ENCODE results near the gene TTLL11.

The TTLL11 gene

GRCh38 chr9:121950441-121950840, 142.7 kb downstream of the TTLL11 start:
- H3K27me3 Mint-ChIP-seq, result no peaks in the 10 kb centered on the region
- no peaks in the 10 kb centered on the region for H3K9me3 Mint-ChIP-seq
- H3K4me3 Mint-ChIP-seq, result no peak overlapping the region
- peaks cover 17% of the 10 kb centered on the region for H3K4me1 Mint-ChIP-seq
- no peak overlapping the region for H3K27ac Mint-ChIP-seq
- no peak for ATAC-seq
- no peaks in the 10 kb centered on the region for H3K36me3 Mint-ChIP-seq

DNA sequence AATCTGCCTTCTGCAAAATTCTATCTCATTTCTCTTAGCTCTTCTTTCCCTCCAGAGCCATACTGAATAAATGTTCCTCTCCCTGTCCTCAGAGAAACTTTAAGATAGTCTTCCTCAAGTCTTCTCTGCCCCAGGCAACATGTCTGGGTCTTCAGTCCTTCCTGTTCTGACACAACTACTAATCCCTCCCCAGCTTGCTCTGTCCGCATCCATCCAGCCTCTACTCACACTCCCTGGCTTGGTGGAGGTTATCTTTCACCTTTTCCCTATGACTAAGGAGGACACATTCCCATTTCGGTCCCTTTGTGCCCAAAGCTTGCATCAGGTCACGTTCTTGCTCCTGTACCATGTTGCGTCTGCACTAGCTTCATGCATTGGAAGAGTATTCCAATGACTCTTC, 143.3 kb downstream of the TTLL11 start:
- Mint-ChIP-seq H3K27me3 (no peaks in the 10 kb centered on the region), H3K9me3 (no peaks in the 10 kb centered on the region), H3K27ac (no peak overlapping the region), H3K4me3 (no peak overlapping the region), H3K36me3 (no peaks in the 10 kb centered on the region), H3K4me1 (peaks cover 20% of the 10 kb centered on the region)
- ATAC-seq, result no peak

DNA sequence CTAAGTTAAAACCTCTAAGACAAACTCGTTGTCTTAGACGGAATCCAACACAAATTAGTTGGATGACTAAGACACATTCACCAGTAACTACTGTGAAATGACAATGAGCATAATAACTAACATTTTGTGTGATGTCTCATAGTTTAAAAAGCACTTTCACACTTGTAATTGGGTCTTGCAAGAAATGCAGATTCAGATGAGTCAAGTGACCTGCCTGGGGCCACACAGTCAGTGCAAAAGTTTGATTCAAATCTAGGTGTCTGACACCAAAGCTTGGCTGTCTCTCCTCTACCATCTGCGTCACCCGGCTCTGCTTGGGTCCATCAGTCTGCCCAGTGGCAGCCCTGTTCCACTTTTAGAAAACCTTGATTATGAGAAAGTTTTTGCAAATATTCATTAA, 143.7 kb downstream of the TTLL11 start:
- no peak overlapping the region for H3K27ac Mint-ChIP-seq
- peaks cover 20% of the 10 kb centered on the region for H3K4me1 Mint-ChIP-seq
- H3K36me3 Mint-ChIP-seq, result no peaks in the 10 kb centered on the region
- ATAC-seq, result no peak
- no peaks in the 10 kb centered on the region for H3K9me3 Mint-ChIP-seq
- no peak overlapping the region for H3K4me3 Mint-ChIP-seq
- H3K27me3 Mint-ChIP-seq, result no peaks in the 10 kb centered on the region

DNA sequence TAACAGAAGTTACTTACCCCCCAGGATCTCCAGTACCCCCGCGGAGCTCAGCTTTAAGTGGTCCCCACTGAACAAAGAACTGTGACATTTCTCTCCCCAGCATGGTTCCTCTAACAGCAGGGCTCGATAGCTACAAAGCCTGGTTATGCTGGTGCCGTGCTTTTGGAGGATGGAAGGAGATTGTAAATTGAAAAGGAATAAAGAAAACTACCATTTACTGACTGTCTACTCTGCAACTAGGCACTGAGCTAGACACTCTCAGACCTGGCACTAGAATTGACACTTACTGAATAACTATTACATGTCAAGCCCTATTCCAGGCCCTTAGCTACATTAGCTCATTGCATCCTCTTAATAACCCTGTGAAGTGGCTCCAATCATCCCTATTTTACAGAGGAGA, 145.3 kb downstream of the TTLL11 start:
- H3K9me3 Mint-ChIP-seq, result no peaks in the 10 kb centered on the region
- H3K27ac Mint-ChIP-seq, result no peak overlapping the region
- H3K27me3 Mint-ChIP-seq, result no peaks in the 10 kb centered on the region
- no peak overlapping the region for H3K4me3 Mint-ChIP-seq
- H3K4me1 Mint-ChIP-seq, result peaks cover 20% of the 10 kb centered on the region
- peaks cover 7% of the 10 kb centered on the region for H3K36me3 Mint-ChIP-seq
- ATAC-seq, result no peak

- Mint-ChIP-seq H3K36me3 (peaks cover 7% of the 10 kb centered on the region), H3K9me3 (no peaks in the 10 kb centered on the region), H3K27me3 (no peaks in the 10 kb centered on the region), H3K27ac (peak overlapping the region; percentile 24), H3K4me3 (no peak overlapping the region), H3K4me1 (peaks cover 20% of the 10 kb centered on the region)
- ATAC-seq, result peak; percentile 70
Measured at GRCh38 chr9:121946465-121946864, 146.6 kb downstream of the TTLL11 start.

DNA sequence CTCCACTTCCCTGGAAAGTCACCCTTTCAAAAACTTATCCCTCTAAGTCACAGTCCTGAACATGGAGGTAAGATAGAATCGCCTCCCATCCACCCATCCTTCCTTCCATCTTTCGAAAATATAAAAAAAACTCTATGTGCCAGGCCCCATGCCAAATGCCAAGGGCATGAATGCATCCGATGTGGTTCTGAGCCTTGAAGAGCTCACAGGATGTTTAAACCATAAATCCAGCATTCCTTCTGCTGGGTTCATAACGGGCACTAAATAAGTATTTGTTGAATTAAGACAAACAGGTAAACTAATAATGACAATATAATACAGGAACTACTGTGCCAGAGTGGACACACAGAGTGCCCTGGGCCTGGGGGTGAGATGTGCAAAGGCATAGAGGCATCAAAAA, 147.3 kb downstream of the TTLL11 start:
- H3K27me3 Mint-ChIP-seq, result no peaks in the 10 kb centered on the region
- peaks cover 20% of the 10 kb centered on the region for H3K4me1 Mint-ChIP-seq
- H3K36me3 Mint-ChIP-seq, result peaks cover 7% of the 10 kb centered on the region
- no peak for ATAC-seq
- H3K4me3 Mint-ChIP-seq, result no peak overlapping the region
- no peaks in the 10 kb centered on the region for H3K9me3 Mint-ChIP-seq
- peak overlapping the region; percentile 24 for H3K27ac Mint-ChIP-seq

- H3K36me3 Mint-ChIP-seq, result peaks cover 7% of the 10 kb centered on the region
- ATAC-seq, result no peak
- H3K9me3 Mint-ChIP-seq, result no peaks in the 10 kb centered on the region
- peaks cover 20% of the 10 kb centered on the region for H3K4me1 Mint-ChIP-seq
- no peak overlapping the region for H3K4me3 Mint-ChIP-seq
- no peak overlapping the region for H3K27ac Mint-ChIP-seq
- no peaks in the 10 kb centered on the region for H3K27me3 Mint-ChIP-seq
Measured at GRCh38 chr9:121945281-121945680, 147.8 kb downstream of the TTLL11 start.

GRCh38 chr9:121944711-121945191, 148.4 kb downstream of the TTLL11 start:
- no peak for ATAC-seq
- Mint-ChIP-seq H3K27me3 (no peaks in the 10 kb centered on the region), H3K36me3 (peaks cover 7% of the 10 kb centered on the region), H3K9me3 (no peaks in the 10 kb centered on the region), H3K27ac (no peak overlapping the region), H3K4me3 (no peak overlapping the region), H3K4me1 (peaks cover 20% of the 10 kb centered on the region)

GRCh38 chr9:121943463-121943862, 149.6 kb downstream of the TTLL11 start:
- ATAC-seq, result peak; percentile 67
- peaks cover 7% of the 10 kb centered on the region for H3K36me3 Mint-ChIP-seq

GRCh38 chr9:121942866-121943382, 150.2 kb downstream of the TTLL11 start:
- Mint-ChIP-seq H3K4me3 (no peak overlapping the region), H3K27ac (no peak overlapping the region), H3K9me3 (no peaks in the 10 kb centered on the region), H3K36me3 (peaks cover 7% of the 10 kb centered on the region), H3K4me1 (peaks cover 27% of the 10 kb centered on the region), H3K27me3 (no peaks in the 10 kb centered on the region)
- ATAC-seq, result no peak

More at GRCh38 chr9:121943463-121943862, 149.6 kb downstream of the TTLL11 start:
- H3K4me3 Mint-ChIP-seq, result no peak overlapping the region
- peaks cover 27% of the 10 kb centered on the region for H3K4me1 Mint-ChIP-seq
- H3K9me3 Mint-ChIP-seq, result no peaks in the 10 kb centered on the region
- H3K27ac Mint-ChIP-seq, result no peak overlapping the region
- no peaks in the 10 kb centered on the region for H3K27me3 Mint-ChIP-seq

GRCh38 chr9:121942313-121942712, 150.8 kb downstream of the TTLL11 start:
- Mint-ChIP-seq H3K9me3 (no peaks in the 10 kb centered on the region), H3K27me3 (no peaks in the 10 kb centered on the region), H3K27ac (no peak overlapping the region), H3K4me3 (no peak overlapping the region), H3K36me3 (peaks cover 7% of the 10 kb centered on the region), H3K4me1 (peaks cover 27% of the 10 kb centered on the region)
- ATAC-seq, result no peak

- Mint-ChIP-seq H3K4me3 (no peak overlapping the region), H3K27me3 (no peaks in the 10 kb centered on the region), H3K4me1 (peaks cover 6% of the 10 kb centered on the region), H3K27ac (no peak overlapping the region), H3K9me3 (no peaks in the 10 kb centered on the region), H3K36me3 (peaks cover 7% of the 10 kb centered on the region)
- no peak for ATAC-seq
Measured at GRCh38 chr9:121939643-121940042, 153.5 kb downstream of the TTLL11 start.

- Mint-ChIP-seq H3K36me3 (peaks cover 2% of the 10 kb centered on the region), H3K27ac (no peak overlapping the region), H3K4me3 (no peak overlapping the region), H3K4me1 (peaks cover 6% of the 10 kb centered on the region), H3K9me3 (no peaks in the 10 kb centered on the region), H3K27me3 (no peaks in the 10 kb centered on the region)
- no peak for ATAC-seq
Measured at GRCh38 chr9:121938621-121939020, 154.5 kb downstream of the TTLL11 start.

DNA sequence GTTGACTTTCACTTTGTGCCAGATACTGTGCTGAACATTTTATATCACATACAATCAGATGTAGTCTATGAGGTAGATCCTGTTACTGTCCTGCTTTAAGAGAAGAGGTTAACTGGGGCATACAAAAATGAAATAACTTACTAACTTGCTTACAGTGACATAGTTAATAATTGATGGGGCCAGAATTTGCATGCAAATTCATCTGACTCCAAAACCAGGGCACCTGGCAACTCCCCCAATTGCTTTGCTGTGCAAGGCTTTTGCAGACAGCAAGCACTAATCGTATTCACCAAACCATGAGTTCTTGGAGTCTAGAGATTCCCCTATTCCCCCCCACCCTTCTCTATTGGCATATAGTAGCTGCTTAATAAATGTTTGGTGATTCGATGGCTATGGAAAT, 155.9 kb downstream of the TTLL11 start:
- Mint-ChIP-seq H3K27ac (no peak overlapping the region), H3K9me3 (no peaks in the 10 kb centered on the region), H3K36me3 (peaks cover 7% of the 10 kb centered on the region), H3K27me3 (no peaks in the 10 kb centered on the region), H3K4me3 (no peak overlapping the region), H3K4me1 (peaks cover 6% of the 10 kb centered on the region)
- no peak for ATAC-seq

DNA sequence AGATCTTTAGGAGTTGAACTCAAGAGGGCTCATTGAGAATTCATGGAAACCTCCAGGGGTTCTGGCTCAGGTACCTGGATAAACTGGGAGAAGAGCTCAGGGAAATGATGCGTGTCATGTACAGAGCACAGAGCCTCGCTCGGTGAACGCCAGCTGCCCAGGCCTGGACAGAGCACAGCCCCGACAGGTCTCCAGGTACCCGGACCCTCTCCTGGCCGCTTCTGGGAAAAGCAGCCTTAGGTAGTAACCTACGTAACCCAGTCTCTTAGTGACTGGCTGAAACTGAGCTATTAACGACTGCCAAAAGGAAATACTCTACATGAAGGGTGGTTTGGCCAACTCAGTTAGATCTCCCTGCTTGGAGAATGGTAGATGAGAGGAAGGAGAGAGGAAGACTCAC, 157.4 kb downstream of the TTLL11 start:
- no peaks in the 10 kb centered on the region for H3K27me3 Mint-ChIP-seq
- no peak overlapping the region for H3K27ac Mint-ChIP-seq
- peaks cover 6% of the 10 kb centered on the region for H3K4me1 Mint-ChIP-seq
- no peaks in the 10 kb centered on the region for H3K9me3 Mint-ChIP-seq
- no peak overlapping the region for H3K4me3 Mint-ChIP-seq
- H3K36me3 Mint-ChIP-seq, result peaks cover 7% of the 10 kb centered on the region
- no peak for ATAC-seq

DNA sequence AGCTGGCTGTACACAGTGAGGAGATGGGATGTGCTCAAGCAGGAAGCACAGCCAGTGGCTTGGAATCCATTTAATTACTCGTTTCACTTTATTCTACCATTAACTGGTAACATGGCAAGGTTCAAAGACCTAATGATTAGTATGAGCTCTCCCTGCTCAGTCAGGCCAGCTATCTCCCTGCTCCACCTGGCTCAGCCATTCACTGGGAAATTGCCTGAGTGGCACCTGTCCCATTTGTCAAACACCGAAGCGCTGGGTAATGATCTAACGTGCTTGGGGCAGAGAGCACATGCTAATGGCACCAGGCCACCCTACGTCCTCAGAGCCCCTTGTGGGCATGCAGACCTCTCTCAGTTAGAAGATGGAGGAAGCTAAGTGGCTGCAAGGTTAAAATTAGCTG, 162.2 kb downstream of the TTLL11 start:
- no peak for ATAC-seq
- Mint-ChIP-seq H3K9me3 (no peaks in the 10 kb centered on the region), H3K4me1 (no peaks in the 10 kb centered on the region), H3K36me3 (peaks cover 7% of the 10 kb centered on the region), H3K27ac (no peak overlapping the region), H3K4me3 (no peak overlapping the region), H3K27me3 (no peaks in the 10 kb centered on the region)
